H9 (cell line): ENCODE results near the gene OPA3. TPM values are rescaled to one million over a fixed set of nuclear protein-coding genes. Genes with fewer than 3 reads are reported as not detected.

Experiments used
- DNase-seq: peaks from one replicate; pipeline ENCODE4 v3.0.0-alpha.2; 2017
- H2AFZ ChIP-seq: one replicate; pipeline ENCODE4 v1.6.1; 2013; ENCODE audit warnings: mild to moderate bottlenecking, low read length, control low read depth, moderate library complexity
- H2AK5ac ChIP-seq: 2 replicates; pipeline ENCODE4 v1.6.1; 2013; ENCODE audit warnings: low read length, control low read depth, mixed read lengths; ENCODE audit not compliant: insufficient read length
- H2BK120ac ChIP-seq: one replicate; pipeline ENCODE4 v1.6.1; 2013; ENCODE audit warnings: low read depth, mild to moderate bottlenecking, low read length, control low read depth, inconsistent platforms; ENCODE audit not compliant: poor library complexity, severe bottlenecking
- H2BK12ac ChIP-seq: 2 replicates; pipeline ENCODE4 v1.6.1; 2013; ENCODE audit warnings: low read length, control low read depth, mixed read lengths, low read depth; ENCODE audit not compliant: insufficient read length
- H2BK15ac ChIP-seq: 2 replicates; pipeline ENCODE4 v1.6.1; 2013; ENCODE audit warnings: low read depth, low read length, control low read depth
- H2BK20ac ChIP-seq: one replicate; pipeline ENCODE4 v1.6.1; 2013; ENCODE audit warnings: low read depth, mild to moderate bottlenecking, low read length, control low read depth, inconsistent platforms; ENCODE audit not compliant: poor library complexity, severe bottlenecking
- H2BK5ac ChIP-seq: 2 replicates; pipeline ENCODE4 v1.6.1; 2013; ENCODE audit warnings: low read length, control low read depth, mixed read lengths; ENCODE audit not compliant: insufficient read length
- H3K14ac ChIP-seq: 2 replicates; pipeline ENCODE4 v1.6.1; 2013; ENCODE audit warnings: low read length, control low read depth; ENCODE audit not compliant: insufficient read depth
- H3K18ac ChIP-seq: 2 replicates; pipeline ENCODE4 v1.6.1; 2013; ENCODE audit warnings: low read depth, mild to moderate bottlenecking, mixed read lengths, low read length, control low read depth; ENCODE audit not compliant: insufficient read length
- H3K23ac ChIP-seq: 2 replicates; pipeline ENCODE4 v1.6.1; 2013; ENCODE audit warnings: low read length, control low read depth, mixed read lengths, low read depth; ENCODE audit not compliant: insufficient read length
- H3K23me2 ChIP-seq: 2 replicates; pipeline ENCODE4 v1.6.1; 2013; ENCODE audit warnings: low read depth, mild to moderate bottlenecking, mixed read lengths, low read length, control low read depth; ENCODE audit not compliant: insufficient read length, poor library complexity, severe bottlenecking
- H3K27ac ChIP-seq: 2 replicates; pipeline ENCODE4 v1.5.1; 2013; ENCODE audit warnings: low read length, control low read depth, mixed read lengths, low read depth; ENCODE audit not compliant: insufficient read length
- H3K27me3 ChIP-seq: 2 replicates; pipeline ENCODE4 v1.6.1; 2013; ENCODE audit warnings: low read length, control low read depth, inconsistent platforms; ENCODE audit not compliant: insufficient read depth
- H3K4ac ChIP-seq: 2 replicates; pipeline ENCODE4 v1.6.1; 2013; ENCODE audit warnings: low read depth, mild to moderate bottlenecking, control low read depth, inconsistent platforms, low read length, moderate library complexity
- H3K4me1 ChIP-seq: 2 replicates; pipeline ENCODE4 v1.6.1; 2013; ENCODE audit warnings: low read length, control low read depth, inconsistent platforms; ENCODE audit not compliant: insufficient read depth
- H3K4me2 ChIP-seq: 2 replicates; pipeline ENCODE4 v1.6.1; 2013; ENCODE audit warnings: low read length, control low read depth, mixed read lengths; ENCODE audit not compliant: insufficient read length, insufficient read depth
- H3K56ac ChIP-seq: 2 replicates; pipeline ENCODE4 v1.6.1; 2013; ENCODE audit warnings: low read depth, mild to moderate bottlenecking, mixed read lengths, low read length, control low read depth; ENCODE audit not compliant: insufficient read length
- H3K79me1 ChIP-seq: 2 replicates; pipeline ENCODE4 v1.6.1; 2013; ENCODE audit warnings: low read depth, mild to moderate bottlenecking, moderate library complexity, low read length, control low read depth, inconsistent platforms; ENCODE audit not compliant: insufficient read depth, poor library complexity, severe bottlenecking
- H3K79me2 ChIP-seq: 2 replicates; pipeline ENCODE4 v1.6.1; 2013; ENCODE audit warnings: low read length, control low read depth, inconsistent platforms; ENCODE audit not compliant: insufficient read depth
- H3K9ac ChIP-seq: 2 replicates; pipeline ENCODE4 v1.6.1; 2013; ENCODE audit warnings: low read length, control low read depth, mixed read lengths; ENCODE audit not compliant: insufficient read length; ENCODE audit errors: extremely low read depth
- H3K9me3 ChIP-seq: one replicate; pipeline ENCODE4 v1.6.1; 2013; ENCODE audit warnings: low read depth, low read length, inconsistent platforms; ENCODE audit not compliant: control insufficient read depth
- H3T11ph ChIP-seq: one replicate; pipeline ENCODE4 v1.6.1; 2013; ENCODE audit warnings: mild to moderate bottlenecking, low read length, control low read depth, inconsistent platforms
- H4K20me1 ChIP-seq: one replicate; pipeline ENCODE4 v1.6.1; 2013; ENCODE audit not compliant: control insufficient read depth, insufficient read length, insufficient read depth
- H4K5ac ChIP-seq: 2 replicates; pipeline ENCODE4 v1.6.1; 2013; ENCODE audit warnings: low read depth, mild to moderate bottlenecking, mixed read lengths, low read length, control low read depth; ENCODE audit not compliant: insufficient read length
- H4K8ac ChIP-seq: replicated peaks from 2 replicates; pipeline ENCODE4 v1.6.1; 2013; ENCODE audit warnings: low read length, control low read depth, mixed read lengths, low read depth; ENCODE audit not compliant: insufficient read length
- H4K91ac ChIP-seq: 2 replicates; pipeline ENCODE4 v1.6.1; 2013; ENCODE audit warnings: low read depth, mild to moderate bottlenecking, moderate library complexity, mixed read lengths, low read length, control low read depth; ENCODE audit not compliant: insufficient read length
- H3K27ac Mint-ChIP-seq, 3 experiments: 2 replicates in 2 of 3; 3 replicates in 1 of 3; pipeline ENCODE4 v1.8.0; 2020 to 2021; ENCODE audit warnings: mixed read lengths in 3 of 3, mild to moderate bottlenecking in 1 of 3, moderate library complexity in 1 of 3
- H3K27me3 Mint-ChIP-seq: 2 replicates; pipeline ENCODE4 v1.8.0; 2021; ENCODE audit warnings: low read depth, mild to moderate bottlenecking, moderate library complexity, mixed read lengths
- H3K36me3 Mint-ChIP-seq, 3 experiments: 2 replicates in 2 of 3; 3 replicates in 1 of 3; pipeline ENCODE4 v1.8.0; 2020 to 2021; ENCODE audit warnings: low read depth in 3 of 3, mixed read lengths in 3 of 3; ENCODE audit not compliant: insufficient read depth in 1 of 3
- H3K4me1 Mint-ChIP-seq, 2 experiments: 2 replicates each; pipeline ENCODE4 v1.8.0; 2020; ENCODE audit warnings: mixed read lengths in 2 of 2
- H3K4me3 Mint-ChIP-seq, 2 experiments: 2 replicates in 1 of 2; 3 replicates in 1 of 2; pipeline ENCODE4 v1.8.0; 2020 to 2021; ENCODE audit warnings: mild to moderate bottlenecking in 2 of 2, mixed read lengths in 2 of 2, moderate library complexity in 1 of 2
- H3K9me3 Mint-ChIP-seq, 2 experiments: 2 replicates in 1 of 2; 3 replicates in 1 of 2; pipeline ENCODE4 v1.8.0; 2020; ENCODE audit warnings: mild to moderate bottlenecking in 2 of 2, mixed read lengths in 2 of 2, moderate library complexity in 1 of 2
- WGBS: extraction: QIAGEN DNeasy Blood & Tissue Kit; methylation state at CpG from one replicate; pipeline ENCODE4 v1.1.7; 2013; ENCODE audit warnings: missing lambda C conversion rate, low lambda C conversion rate, mixed read lengths; ENCODE audit not compliant: insufficient read length; ENCODE audit errors: extremely low coverage; 5-methylcytosine and 5-hydroxymethylcytosine counted together
- total RNA-seq: library from RNA; stranded (reverse); gene quantifications from 2 replicates; pipeline ENCODE4 v1.2.1, GENCODE V29; 2021
- TF ChIP-seq, protein P1 (sequence below): fragments of 200-600 bp; sonication (generic); conservative IDR thresholded peaks from 3 replicates; pipeline ENCODE4 v1.8.0; 2021; ENCODE audit warnings: antibody characterized with exemption, mild to moderate bottlenecking

OPA3 gene
- total RNA-seq, 1 experiment from 2014 or later = 13.0 TPM

DNA sequence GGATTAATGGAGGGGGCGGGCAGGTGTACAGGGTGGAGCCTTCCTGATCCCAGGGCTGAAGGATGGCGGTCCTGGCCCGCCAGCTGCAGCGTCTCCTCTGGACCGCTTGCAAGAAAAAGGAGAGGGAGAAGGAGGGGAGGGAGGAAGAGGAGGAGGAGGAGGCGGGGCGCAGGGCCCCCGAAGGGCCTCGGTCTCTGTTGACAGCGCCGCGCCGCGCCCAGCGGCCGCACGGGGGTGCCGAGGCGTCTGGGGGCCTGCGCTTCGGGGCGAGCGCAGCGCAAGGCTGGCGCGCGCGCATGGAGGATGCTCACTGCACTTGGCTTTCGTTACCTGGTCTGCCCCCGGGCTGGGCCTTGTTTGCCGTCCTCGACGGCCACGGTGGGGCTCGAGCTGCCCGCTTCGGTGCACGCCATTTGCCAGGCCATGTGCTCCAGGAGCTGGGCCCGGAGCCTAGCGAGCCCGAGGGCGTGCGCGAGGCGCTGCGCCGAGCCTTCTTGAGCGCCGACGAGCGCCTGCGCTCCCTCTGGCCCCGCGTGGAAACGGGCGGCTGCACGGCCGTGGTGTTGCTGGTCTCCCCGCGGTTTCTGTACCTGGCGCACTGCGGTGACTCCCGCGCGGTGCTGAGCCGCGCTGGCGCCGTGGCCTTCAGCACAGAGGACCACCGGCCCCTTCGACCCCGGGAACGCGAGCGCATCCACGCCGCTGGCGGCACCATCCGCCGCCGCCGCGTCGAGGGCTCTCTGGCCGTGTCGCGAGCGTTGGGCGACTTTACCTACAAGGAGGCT, 86.0 kb downstream of the OPA3 start, which contains the start of gene PPM1N:
Gene PPM1N, plus strand, starts transcription at position 33 of the 785 bp plus-strand sequence. Its CDS starts 30 bp downstream, at position 63.
- H4K91ac ChIP-seq = no peak within 1 kb of the TSS
- no peak within 1 kb of the TSS for H4K5ac ChIP-seq
- no peak within 1 kb of the TSS for H3K4ac ChIP-seq
- peaks cover 33% of the 10 kb centered on the region for H3K27me3 Mint-ChIP-seq
- H3K56ac ChIP-seq = no peak within 1 kb of the TSS
- no peak within 1 kb of the TSS for H2AFZ ChIP-seq
- peak within 1 kb of the TSS; percentile 82 for H3K4me2 ChIP-seq
- no peak within 1 kb of the TSS for H2BK15ac ChIP-seq
- TF ChIP-seq, protein P1, sequence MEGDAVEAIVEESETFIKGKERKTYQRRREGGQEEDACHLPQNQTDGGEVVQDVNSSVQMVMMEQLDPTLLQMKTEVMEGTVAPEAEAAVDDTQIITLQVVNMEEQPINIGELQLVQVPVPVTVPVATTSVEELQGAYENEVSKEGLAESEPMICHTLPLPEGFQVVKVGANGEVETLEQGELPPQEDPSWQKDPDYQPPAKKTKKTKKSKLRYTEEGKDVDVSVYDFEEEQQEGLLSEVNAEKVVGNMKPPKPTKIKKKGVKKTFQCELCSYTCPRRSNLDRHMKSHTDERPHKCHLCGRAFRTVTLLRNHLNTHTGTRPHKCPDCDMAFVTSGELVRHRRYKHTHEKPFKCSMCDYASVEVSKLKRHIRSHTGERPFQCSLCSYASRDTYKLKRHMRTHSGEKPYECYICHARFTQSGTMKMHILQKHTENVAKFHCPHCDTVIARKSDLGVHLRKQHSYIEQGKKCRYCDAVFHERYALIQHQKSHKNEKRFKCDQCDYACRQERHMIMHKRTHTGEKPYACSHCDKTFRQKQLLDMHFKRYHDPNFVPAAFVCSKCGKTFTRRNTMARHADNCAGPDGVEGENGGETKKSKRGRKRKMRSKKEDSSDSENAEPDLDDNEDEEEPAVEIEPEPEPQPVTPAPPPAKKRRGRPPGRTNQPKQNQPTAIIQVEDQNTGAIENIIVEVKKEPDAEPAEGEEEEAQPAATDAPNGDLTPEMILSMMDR = peak; percentile 43
- H3K9me3 Mint-ChIP-seq = no peaks in the 10 kb centered on the region; a peak in 2 of 5 replicates
- peaks cover 32 to 55% of the 10 kb centered on the region in 2 experiments for H3K4me1 Mint-ChIP-seq
- H4K8ac ChIP-seq = no peak within 1 kb of the TSS
- H3K23me2 ChIP-seq = peaks cover 14% of the 10 kb centered on the region
- no peak within 1 kb of the TSS for H3K9ac ChIP-seq
- peaks cover 4% of the 10 kb centered on the region; the same call in 1 of the 2 replicates for H3K4me1 ChIP-seq
- H3K14ac ChIP-seq = 0 out of 2 replicates have a peak within 1 kb of the TSS, but pooled peaks have one; percentile 19
- WGBS = no CpG with 5 or more reads among the region's 89 CpGs
- peak within 1 kb of the TSS; percentile 16 to 69 (median 57); a peak in 3 of 7 replicates for H3K27ac Mint-ChIP-seq
- no peak within 1 kb of the TSS for H2BK20ac ChIP-seq
- peak within 1 kb of the TSS; percentile 69 to 84 for H3K4me3 Mint-ChIP-seq
- H3K79me1 ChIP-seq = no peaks in the 10 kb centered on the region
- no peak within 1 kb of the TSS for H2BK12ac ChIP-seq
- H3K79me2 ChIP-seq = no peaks in the 10 kb centered on the region
- no peak within 1 kb of the TSS for H2BK120ac ChIP-seq
- DNase-seq = peak; percentile 86
- H3T11ph ChIP-seq = no peak within 1 kb of the TSS
- no peaks in the 10 kb centered on the region for H3K9me3 ChIP-seq
- H3K18ac ChIP-seq = peak within 1 kb of the TSS; percentile 15
- H3K36me3 Mint-ChIP-seq = peaks cover 0 to 7% (median 6%) of the 10 kb centered on the region in 3 experiments; a peak in 6 of 7 replicates
- no peaks in the 10 kb centered on the region for H4K20me1 ChIP-seq
- no peak within 1 kb of the TSS for H3K23ac ChIP-seq
- no peak within 1 kb of the TSS for H3K27ac ChIP-seq
- no peak within 1 kb of the TSS for H2BK5ac ChIP-seq
- H2AK5ac ChIP-seq = no peak within 1 kb of the TSS
- no peaks in the 10 kb centered on the region; the same call in 1 of the 2 replicates for H3K27me3 ChIP-seq
